DND-41 (cell line): ENCODE data around the gene OCA2.

Source experiments
- ATAC-seq: fragments of 200-7000 bp; cut with Tn5 transposase; 3 replicates; pipeline ENCODE4 v1.9.1; 2021; ENCODE audit warnings: low read depth; ENCODE audit not compliant: insufficient read depth
- DNase-seq: peaks from one replicate; pipeline ENCODE4 v3.0.0-alpha.2; 2020
- H2AFZ ChIP-seq: 2 replicates; pipeline ENCODE4 v1.6.0; 2012; ENCODE audit warnings: low read depth, low read length
- H3K27ac ChIP-seq: 2 replicates; pipeline ENCODE4 v1.5.1; 2012; ENCODE audit warnings: low read length, inconsistent platforms
- H3K27me3 ChIP-seq: fragments of 200-600 bp; sonication (generic); 2 replicates; pipeline ENCODE4 v1.6.0; 2012; ENCODE audit warnings: low read length, mild to moderate bottlenecking, inconsistent platforms; ENCODE audit not compliant: insufficient read depth, poor library complexity
- H3K36me3 ChIP-seq: 2 replicates; pipeline ENCODE4 v1.5.1; 2012; ENCODE audit warnings: low read length, inconsistent platforms; ENCODE audit not compliant: insufficient read depth
- H3K4me1 ChIP-seq: 2 replicates; pipeline ENCODE4 v1.5.1; 2012; ENCODE audit warnings: mild to moderate bottlenecking, low read length; ENCODE audit not compliant: insufficient read depth
- H3K4me2 ChIP-seq: 2 replicates; pipeline ENCODE4 v1.6.0; 2012; ENCODE audit warnings: mild to moderate bottlenecking, moderate library complexity, low read length, inconsistent platforms; ENCODE audit not compliant: insufficient read depth
- H3K4me3 ChIP-seq, 2 experiments: fragments of 200-600 bp in 1 of 2; shearing (Covaris generic) in 1 of 2; 2 replicates each; pipeline ENCODE4 v1.5.1; 2012 to 2016; ENCODE audit warnings: inconsistent platforms in 2 of 2, low read length in 2 of 2, mild to moderate bottlenecking in 2 of 2, low read depth in 1 of 2, moderate library complexity in 1 of 2
- H3K79me2 ChIP-seq: 2 replicates; pipeline ENCODE4 v1.6.0; 2012; ENCODE audit warnings: low read length, inconsistent platforms; ENCODE audit not compliant: insufficient read depth
- H3K9ac ChIP-seq: 2 replicates; pipeline ENCODE4 v1.6.0; 2012; ENCODE audit warnings: low read depth, mild to moderate bottlenecking, inconsistent platforms, low read length, moderate library complexity
- H3K9me3 ChIP-seq: 2 replicates; pipeline ENCODE4 v1.5.1; 2012; ENCODE audit warnings: low read length, moderate library complexity, mild to moderate bottlenecking, inconsistent platforms; ENCODE audit not compliant: insufficient read depth, severe bottlenecking
- H4K20me1 ChIP-seq: 2 replicates; pipeline ENCODE4 v1.6.0; 2012; ENCODE audit warnings: low read length; ENCODE audit not compliant: insufficient read depth
- CTCF ChIP-seq: IDR thresholded peaks from 2 replicates; pipeline ENCODE4 v1.5.1; 2012; ENCODE audit warnings: borderline replicate concordance, low read length, moderate library complexity, mild to moderate bottlenecking; ENCODE audit not compliant: poor library complexity, severe bottlenecking; ENCODE audit errors: extremely low read depth
- EZH2 ChIP-seq: IDR thresholded peaks from 3 replicates; pipeline ENCODE4 v1.6.1; 2012; ENCODE audit warnings: borderline replicate concordance, low read depth, mild to moderate bottlenecking, moderate library complexity, low read length, inconsistent platforms; ENCODE audit not compliant: severe bottlenecking

OCA2 gene

GRCh38 chr15:27965546-27965945, 133.6 kb downstream of the OCA2 start:
- H3K4me2 ChIP-seq = no peak overlapping the region
- TF ChIP-seq CTCF = no peak
- no peak for TF ChIP-seq EZH2
- ATAC-seq = no peak
- no peak overlapping the region for H3K27ac ChIP-seq
- no peak overlapping the region for H3K4me3 ChIP-seq
- H4K20me1 ChIP-seq = no peaks in the 10 kb centered on the region
- no peak for DNase-seq
- H3K27me3 ChIP-seq = no peaks in the 10 kb centered on the region
- H3K9ac ChIP-seq = no peak overlapping the region
- no peak overlapping the region for H2AFZ ChIP-seq
- H3K4me1 ChIP-seq = no peaks in the 10 kb centered on the region
- H3K79me2 ChIP-seq = no peaks in the 10 kb centered on the region
- no peaks in the 10 kb centered on the region for H3K9me3 ChIP-seq
- H3K36me3 ChIP-seq = no peaks in the 10 kb centered on the region

GRCh38 chr15:27961801-27962200, 137.3 kb downstream of the OCA2 start:
- H3K36me3 ChIP-seq = no peaks in the 10 kb centered on the region
- H3K4me3 ChIP-seq = no peak overlapping the region
- no peaks in the 10 kb centered on the region for H3K79me2 ChIP-seq
- no peaks in the 10 kb centered on the region for H3K9me3 ChIP-seq
- no peaks in the 10 kb centered on the region for H3K4me1 ChIP-seq
- H3K27me3 ChIP-seq = no peaks in the 10 kb centered on the region
- H3K4me2 ChIP-seq = no peak overlapping the region
- DNase-seq (no peak), ATAC-seq (no peak)
- no peak overlapping the region for H2AFZ ChIP-seq
- no peak overlapping the region for H3K27ac ChIP-seq
- no peaks in the 10 kb centered on the region for H4K20me1 ChIP-seq
- TF ChIP-seq EZH2 (no peak), CTCF (no peak)
- no peak overlapping the region for H3K9ac ChIP-seq

- no peak overlapping the region for H3K4me3 ChIP-seq
- no peaks in the 10 kb centered on the region for H3K36me3 ChIP-seq
- no peak overlapping the region for H3K9ac ChIP-seq
- no peak for TF ChIP-seq EZH2
- TF ChIP-seq CTCF = no peak
- H3K4me2 ChIP-seq = no peak overlapping the region
- no peak overlapping the region for H3K27ac ChIP-seq
- H3K27me3 ChIP-seq = no peaks in the 10 kb centered on the region
- H3K4me1 ChIP-seq = no peaks in the 10 kb centered on the region
- H4K20me1 ChIP-seq = no peaks in the 10 kb centered on the region
- H3K9me3 ChIP-seq = no peaks in the 10 kb centered on the region
- H2AFZ ChIP-seq = no peak overlapping the region
- no peak for ATAC-seq
- no peaks in the 10 kb centered on the region for H3K79me2 ChIP-seq
- DNase-seq = no peak
Measured at GRCh38 chr15:27958911-27959578, 140.1 kb downstream of the OCA2 start.

- no peaks in the 10 kb centered on the region for H4K20me1 ChIP-seq
- H3K27ac ChIP-seq = no peak overlapping the region
- H2AFZ ChIP-seq = no peak overlapping the region
- no peak for TF ChIP-seq EZH2
- no peak for TF ChIP-seq CTCF
- ATAC-seq (no peak), DNase-seq (no peak)
- no peaks in the 10 kb centered on the region for H3K27me3 ChIP-seq
- no peaks in the 10 kb centered on the region for H3K79me2 ChIP-seq
- H3K4me3 ChIP-seq = no peak overlapping the region
- H3K4me2 ChIP-seq = no peak overlapping the region
- no peaks in the 10 kb centered on the region for H3K4me1 ChIP-seq
- no peak overlapping the region for H3K9ac ChIP-seq
- no peaks in the 10 kb centered on the region for H3K9me3 ChIP-seq
- H3K36me3 ChIP-seq = no peaks in the 10 kb centered on the region
Measured at GRCh38 chr15:27956285-27956684, 142.8 kb downstream of the OCA2 start.
